Activated B cell treated with CpG ODN at 0.5 μM for 24 hours (primary cell): ENCODE data around the gene OR56B4. TPM values are rescaled to one million over a fixed set of nuclear protein-coding genes. Genes with fewer than 3 reads are reported as not detected.
"Not testable (repeated sequence)": the region's sequence is repeated elsewhere in the genome, so short reads cannot be mapped to it uniquely, and the experiment has no call there.

Experiments
- ATAC-seq: fragments of 200-7000 bp; cut with Tn5 transposase; one replicate; pipeline ENCODE4 v1.10.0; 2021; ENCODE audit warnings: low read depth, mild to moderate bottlenecking, moderate library complexity
- CTCF ChIA-PET: fragments of 350-600 bp; sonication (Branson Sonifier 250); formaldehyde crosslinking; loops from one replicate; lab custom pipeline; 2021; ENCODE audit warnings: antibody characterized with exemption; lab: Charles Lee
- POLR2A ChIA-PET: fragments of 350-600 bp; sonication (Branson Sonifier 250); formaldehyde crosslinking; loops from one replicate; lab custom pipeline; 2021; ENCODE audit warnings: antibody characterized with exemption; lab: Charles Lee
- DNase-seq: peaks from one replicate; pipeline ENCODE4 v3.0.0; 2022
- H3K27ac Mint-ChIP-seq: one replicate; pipeline ENCODE4 v1.8.0; 2020; ENCODE audit warnings: mixed read lengths
- H3K27me3 Mint-ChIP-seq: one replicate; pipeline ENCODE4 v1.8.0; 2021; ENCODE audit warnings: mixed read lengths
- H3K36me3 Mint-ChIP-seq: one replicate; pipeline ENCODE4 v1.8.0; 2021; ENCODE audit warnings: low read depth, mixed read lengths
- H3K4me1 Mint-ChIP-seq: one replicate; pipeline ENCODE4 v1.8.0; 2021; ENCODE audit warnings: mixed read lengths
- H3K4me3 Mint-ChIP-seq: one replicate; pipeline ENCODE4 v1.8.0; 2020; ENCODE audit warnings: mild to moderate bottlenecking, mixed read lengths
- H3K9me3 Mint-ChIP-seq: one replicate; pipeline ENCODE4 v1.8.0; 2020; ENCODE audit warnings: mixed read lengths
- CTCF ChIP-seq: fragments of 200-600 bp; IDR thresholded peaks from one replicate; pipeline ENCODE4 v1.8.0; 2022; ENCODE audit warnings: antibody characterized with exemption, mild to moderate bottlenecking
- intact Hi-C: fragments of 100-400 bp; cut with micrococcal nuclease; formaldehyde crosslinking; loops from one replicate; pipeline ENCODE4 v1.15.1; 2024
- total RNA-seq: library from RNA; stranded (reverse); gene quantifications from 2 replicates; pipeline ENCODE4 v1.2.3, GENCODE V29; 2022

Gene OR56B4
- total RNA-seq, 1 donor from 2014 or later = not detected

GRCh38 chr11:6124245-6124644 lies 16.8 kb downstream of the OR56B4 start:
- Mint-ChIP-seq H3K9me3 (no peaks in the 10 kb centered on the region), H3K27me3 (peaks cover 3% of the 10 kb centered on the region), H3K4me1 (no peaks in the 10 kb centered on the region), H3K36me3 (no peaks in the 10 kb centered on the region), H3K27ac (no peak overlapping the region), H3K4me3 (no peak overlapping the region)
- intact Hi-C loops = no loop called here
- ChIA-PET CTCF (no interaction called here), POLR2A (no interaction called here)
- DNase-seq (no peak), ATAC-seq (no peak)
- TF ChIP-seq CTCF = no peak

DNA sequence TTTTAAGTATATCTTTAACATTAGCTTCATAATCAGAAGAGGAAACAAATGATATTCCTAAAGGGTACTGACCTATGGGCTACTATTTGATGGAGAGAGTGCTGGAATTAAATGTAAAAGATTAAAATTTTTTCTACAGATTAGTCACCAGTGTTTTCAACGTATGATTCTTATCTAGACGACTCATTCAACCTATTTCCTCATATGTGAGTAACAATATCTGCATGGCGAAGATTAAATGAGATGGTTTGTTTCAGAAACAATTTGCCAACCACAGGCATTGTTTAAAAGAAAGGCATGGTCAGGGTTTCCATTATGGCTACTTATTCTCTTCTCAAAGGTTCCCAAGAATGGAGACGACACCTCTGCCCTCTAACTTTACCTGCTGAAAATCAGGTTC lies 20.4 kb downstream of the OR56B4 start:
- CTCF ChIA-PET = no interaction called here
- Mint-ChIP-seq H3K9me3 (no peaks in the 10 kb centered on the region), H3K27ac (no peak overlapping the region), H3K36me3 (no peaks in the 10 kb centered on the region), H3K4me1 (no peaks in the 10 kb centered on the region), H3K27me3 (peaks cover 3% of the 10 kb centered on the region), H3K4me3 (no peak overlapping the region)
- no peak for TF ChIP-seq CTCF
- POLR2A ChIA-PET = no interaction called here
- intact Hi-C loops = no loop called here
- ATAC-seq (no peak), DNase-seq (no peak)

DNA sequence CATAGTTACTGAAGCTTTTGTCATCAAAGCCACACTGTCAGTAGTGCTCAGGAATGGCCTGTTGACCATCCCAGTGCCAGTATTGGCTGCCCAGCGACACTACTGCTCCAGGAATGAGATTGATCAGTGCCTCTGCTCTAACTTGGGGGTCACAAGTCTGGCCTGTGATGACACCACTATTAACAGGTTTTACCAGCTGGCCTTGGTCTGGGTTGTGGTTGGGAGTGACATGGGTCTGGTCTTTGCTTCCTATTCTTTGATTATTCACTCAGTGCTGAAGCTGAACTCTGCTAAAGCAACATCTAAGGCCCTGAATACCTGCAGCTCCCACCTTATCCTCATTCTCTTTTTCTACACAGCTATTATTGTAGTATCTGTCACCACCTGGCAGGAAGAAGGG lies 21.5 kb downstream of the OR56B4 start:
- no peaks in the 10 kb centered on the region for H3K9me3 Mint-ChIP-seq
- peaks cover 3% of the 10 kb centered on the region for H3K27me3 Mint-ChIP-seq
- POLR2A ChIA-PET = no interaction called here
- H3K4me1 Mint-ChIP-seq = no peaks in the 10 kb centered on the region
- DNase-seq (no peak), ATAC-seq (no peak)
- H3K36me3 Mint-ChIP-seq = no peaks in the 10 kb centered on the region
- no peak for TF ChIP-seq CTCF
- intact Hi-C loops = no loop called here
- no peak overlapping the region for H3K4me3 Mint-ChIP-seq
- no peak overlapping the region for H3K27ac Mint-ChIP-seq
- CTCF ChIA-PET = no interaction called here

DNA sequence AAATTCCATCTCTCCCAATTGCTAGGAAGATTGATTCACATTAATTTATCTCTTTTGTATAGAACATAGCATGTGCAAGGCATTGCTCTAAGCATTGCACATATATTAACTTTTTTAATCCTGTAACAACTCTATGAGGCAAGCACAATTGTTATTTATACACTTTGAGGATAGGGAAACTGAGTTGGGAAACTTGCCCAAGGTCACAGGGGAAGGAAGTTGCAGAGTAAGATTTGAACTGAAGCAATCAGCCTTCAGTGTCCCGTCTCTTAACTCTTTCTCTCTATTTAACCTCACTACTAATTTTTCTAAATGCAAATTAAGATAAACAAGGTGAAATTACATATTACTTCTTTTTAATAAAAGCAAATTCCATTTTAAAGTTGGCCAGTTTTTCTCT lies 22.2 kb downstream of the OR56B4 start:
- DNase-seq (no peak), ATAC-seq (no peak)
- no peak for TF ChIP-seq CTCF
- no peaks in the 10 kb centered on the region for H3K36me3 Mint-ChIP-seq
- ChIA-PET CTCF (no interaction called here), POLR2A (no interaction called here)
- intact Hi-C loops = no loop called here
- no peak overlapping the region for H3K27ac Mint-ChIP-seq
- H3K4me3 Mint-ChIP-seq = no peak overlapping the region
- H3K4me1 Mint-ChIP-seq = no peaks in the 10 kb centered on the region
- H3K9me3 Mint-ChIP-seq = no peaks in the 10 kb centered on the region
- peaks cover 5% of the 10 kb centered on the region for H3K27me3 Mint-ChIP-seq

DNA sequence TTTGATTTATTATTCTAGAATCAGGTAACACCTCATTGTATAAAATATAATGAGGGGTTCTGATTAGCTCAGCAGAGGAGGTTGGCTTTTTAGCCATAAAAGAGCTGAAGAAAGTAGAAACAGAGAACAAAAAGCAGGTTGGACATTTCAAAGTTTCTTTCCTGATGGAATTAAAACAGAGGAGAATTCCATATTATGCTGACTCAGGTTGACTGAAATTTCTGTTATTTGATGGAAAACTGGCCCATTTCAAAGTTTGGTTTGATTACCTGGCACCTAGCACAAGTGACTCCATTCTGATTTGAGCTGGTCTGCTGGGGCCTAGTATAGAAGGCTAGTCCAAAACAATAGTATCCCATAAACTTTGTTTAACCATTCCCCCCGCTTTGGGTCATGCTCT lies 24.9 kb downstream of the OR56B4 start:
- Mint-ChIP-seq H3K27me3 (peaks cover 10% of the 10 kb centered on the region), H3K36me3 (no peaks in the 10 kb centered on the region), H3K4me1 (no peaks in the 10 kb centered on the region), H3K27ac (no peak overlapping the region), H3K9me3 (no peaks in the 10 kb centered on the region), H3K4me3 (no peak overlapping the region)
- no peak for TF ChIP-seq CTCF
- ChIA-PET POLR2A (no interaction called here), CTCF (no interaction called here)
- intact Hi-C loops = no loop called here
- DNase-seq (no peak), ATAC-seq (no peak)

DNA sequence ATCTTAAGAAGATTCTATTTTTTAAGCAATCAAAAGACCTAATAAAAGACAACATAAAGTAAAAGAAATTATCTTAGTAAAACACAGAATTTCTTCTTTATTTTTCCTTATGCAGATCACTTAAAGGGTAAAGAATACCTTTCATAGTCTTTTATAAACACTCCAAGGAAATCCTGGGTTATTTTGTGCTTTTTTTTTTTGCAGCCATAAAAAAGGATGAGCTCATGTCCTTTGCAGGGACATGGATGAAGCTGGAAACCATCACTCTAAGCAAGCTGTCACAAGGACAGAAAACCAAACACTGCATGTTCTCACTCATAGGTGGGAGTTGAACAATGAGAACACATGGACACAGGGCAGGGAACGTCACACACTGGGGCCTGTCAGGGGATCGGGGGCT lies 28.5 kb downstream of the OR56B4 start:
- H3K9me3 Mint-ChIP-seq, H3K4me1 Mint-ChIP-seq, H3K4me3 Mint-ChIP-seq, intact Hi-C loops, H3K36me3 Mint-ChIP-seq, CTCF ChIA-PET, ATAC-seq, H3K27me3 Mint-ChIP-seq, DNase-seq, H3K27ac Mint-ChIP-seq: not testable (repeated sequence)
- POLR2A ChIA-PET = interaction anchor here (0.7 kb wide), 1 partner anchor 98 kb away, joined by 3 read pairs; the partner anchor contains the start of gene FHIP1B
